GM18498 (cell line): ENCODE results near the gene GGTLC2.
A peak's percentile ranks its signal among the peaks of the same experiment; 100 is the strongest.
"Not testable (repeated sequence)": the region's sequence is repeated elsewhere in the genome, so short reads cannot be mapped to it uniquely, and the experiment has no call there.

Source experiments
- ATAC-seq: cut with Tn5 transposase; IDR thresholded peaks from one replicate; pipeline ENCODE4 v1.9.1; 2021; ENCODE audit warnings: mild to moderate bottlenecking, moderate library complexity; ENCODE audit not compliant: unreplicated experiment

GGTLC2 gene

GRCh38 chr22:22644314-22644713 is at the start of gene GGTLC2:
Gene GGTLC2, plus strand, starts transcription at chr22:22644614. Its CDS starts 1,732 bp downstream, at chr22:22646346.
- not testable (repeated sequence) for ATAC-seq

- ATAC-seq, result no peak
Measured at GRCh38 chr22:22595001-22595835, 49.2 kb upstream of the GGTLC2 start.

DNA sequence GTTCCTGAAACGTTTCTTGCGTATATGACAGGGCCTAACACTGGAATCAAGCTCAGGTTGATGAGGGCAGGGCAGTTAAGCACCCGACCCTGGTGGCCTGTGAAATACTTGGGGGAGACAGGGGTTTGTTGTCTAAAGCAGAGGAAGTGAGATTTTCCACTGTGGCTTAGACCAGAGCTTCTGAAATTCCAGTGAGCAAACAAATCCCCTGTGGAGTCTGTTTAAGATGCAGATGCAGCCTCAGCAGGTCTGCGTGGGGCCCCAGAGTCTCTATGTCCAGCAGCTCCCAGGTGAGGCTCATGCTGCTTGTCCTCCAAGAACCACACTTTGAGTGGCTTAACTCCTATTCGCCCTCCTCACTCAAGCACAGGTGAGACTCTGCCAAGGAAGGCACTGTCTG is 46.3 kb upstream of the GGTLC2 start:
- ATAC-seq, result no peak

DNA sequence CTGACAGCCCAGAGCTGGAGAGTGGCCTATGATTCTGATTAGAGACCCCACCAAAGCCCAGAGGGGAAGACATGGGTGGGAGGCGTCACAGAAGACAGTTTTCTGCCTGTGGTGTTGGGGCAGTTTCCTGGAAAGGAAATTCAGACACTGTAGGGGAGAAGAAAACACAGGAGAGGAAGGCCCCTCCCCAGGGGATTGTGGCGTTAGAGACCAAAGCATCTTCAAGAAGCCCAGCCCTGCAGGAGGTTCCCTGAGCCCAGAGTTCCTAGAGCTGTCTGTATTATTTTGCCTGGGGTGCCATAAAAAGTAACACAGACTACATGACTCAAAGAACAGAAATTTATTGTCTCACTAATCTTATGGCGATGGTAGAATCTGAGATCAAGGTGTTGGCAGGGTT is 45.2 kb upstream of the GGTLC2 start:
- ATAC-seq, result no peak

DNA sequence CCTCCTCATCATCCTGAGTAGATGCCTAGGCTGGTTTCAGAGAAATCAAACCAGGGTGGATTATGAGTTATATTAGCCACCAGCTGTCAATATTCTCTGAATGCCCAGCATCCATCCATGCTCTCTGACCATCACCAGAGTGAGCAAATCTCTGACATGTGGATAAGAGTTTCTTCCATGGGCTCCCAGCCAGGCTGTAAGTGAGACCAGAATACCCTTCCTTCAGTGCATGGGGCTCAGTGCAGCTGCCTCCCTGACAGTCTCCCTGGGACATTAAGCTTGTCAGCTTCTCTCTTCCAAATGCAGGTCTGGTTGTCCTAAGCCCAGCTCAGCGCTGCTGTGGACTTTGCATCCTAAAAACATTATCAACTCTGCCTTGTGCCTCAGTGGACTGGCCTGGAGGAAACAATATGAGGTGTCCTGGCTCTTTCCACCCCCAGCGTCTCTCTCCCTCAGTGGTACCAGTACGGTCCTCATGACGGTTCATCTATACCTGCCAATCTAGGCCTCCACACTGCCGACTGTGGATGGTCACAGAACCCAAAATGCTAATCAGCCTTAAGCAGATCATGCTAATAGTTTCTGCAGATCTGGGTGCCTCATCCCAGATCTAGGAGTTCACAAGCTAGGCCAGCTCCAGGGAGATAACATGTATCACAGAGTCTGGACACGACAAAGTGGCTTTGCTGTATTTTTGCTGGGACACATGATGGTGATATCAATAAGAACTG is 43.7 kb upstream of the GGTLC2 start:
- ATAC-seq, result no peak

DNA sequence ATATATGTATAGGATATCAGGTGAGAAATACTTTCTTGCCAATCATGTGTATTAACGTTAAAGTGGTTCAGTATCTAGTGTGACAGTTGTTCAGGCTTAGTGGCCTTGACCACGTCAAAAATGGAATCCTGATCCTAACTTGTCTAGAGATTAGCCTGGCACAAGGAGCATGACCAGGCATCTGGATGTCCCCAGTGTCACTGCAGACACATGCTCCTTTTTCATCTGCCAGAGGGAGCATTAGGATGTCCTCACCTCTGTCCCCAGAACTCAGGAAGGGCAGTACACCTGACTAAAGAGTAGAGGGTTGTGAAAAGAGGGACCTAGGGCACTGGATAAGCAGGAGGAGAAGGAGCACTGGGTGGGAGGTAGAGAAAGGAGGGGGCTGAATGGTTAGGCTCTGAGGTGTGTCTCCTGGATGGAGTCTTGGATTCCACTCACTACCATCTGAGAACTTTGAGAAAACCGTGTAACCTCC is 40.9 kb upstream of the GGTLC2 start:
- no peak for ATAC-seq

DNA sequence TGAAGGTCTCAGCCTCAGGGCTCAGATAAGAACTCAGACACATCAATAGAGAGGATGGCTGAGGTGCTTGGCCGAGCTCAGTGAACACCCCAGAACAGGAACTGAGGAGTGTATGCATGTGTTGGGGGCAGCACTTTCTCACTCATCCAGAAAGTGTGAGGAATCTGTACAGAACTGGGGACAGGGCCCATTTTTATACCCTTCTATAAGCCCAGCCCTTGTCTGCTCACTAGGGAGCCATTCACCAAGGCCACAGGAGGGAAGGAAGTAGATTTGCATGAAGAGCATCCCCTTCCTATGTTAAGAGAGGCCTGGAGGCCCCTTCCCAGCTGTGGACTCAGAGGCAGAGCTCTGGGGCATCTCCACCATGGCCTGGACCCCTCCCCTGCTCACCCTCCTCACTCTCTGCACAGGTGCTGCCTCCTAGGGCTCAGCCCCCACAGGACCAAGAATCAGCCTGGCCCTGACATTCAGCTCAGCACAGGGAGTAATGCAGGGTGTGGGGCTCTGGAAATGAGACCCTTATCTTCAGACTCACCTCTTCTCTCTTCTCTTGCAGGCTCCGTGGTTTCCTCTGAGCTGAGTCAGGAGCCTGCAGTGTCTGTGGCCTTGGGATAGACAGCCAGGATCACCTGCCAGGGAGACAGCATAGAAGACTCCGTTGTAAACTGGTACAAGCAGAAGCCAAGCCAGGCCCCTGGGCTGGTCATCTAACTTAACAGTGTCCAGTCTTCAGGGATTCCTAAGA is 39.9 kb upstream of the GGTLC2 start:
- peak; percentile 50 for ATAC-seq

DNA sequence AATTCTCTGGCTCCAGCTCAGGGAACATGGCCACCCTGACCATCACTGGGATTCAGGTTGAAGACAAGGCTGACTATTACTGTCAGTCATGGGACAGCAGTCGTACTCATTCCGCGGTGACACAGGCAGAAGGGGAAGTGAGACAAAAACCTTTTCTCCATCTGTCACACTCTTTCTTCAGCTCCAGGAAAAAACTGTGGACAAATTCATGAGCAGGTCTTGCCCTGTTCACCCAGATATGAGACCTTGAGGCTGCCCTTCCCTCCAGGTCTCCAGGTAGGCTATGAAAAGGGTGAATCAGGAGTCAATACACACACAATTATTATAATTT is 39.4 kb upstream of the GGTLC2 start:
- ATAC-seq, result peak; percentile 62

DNA sequence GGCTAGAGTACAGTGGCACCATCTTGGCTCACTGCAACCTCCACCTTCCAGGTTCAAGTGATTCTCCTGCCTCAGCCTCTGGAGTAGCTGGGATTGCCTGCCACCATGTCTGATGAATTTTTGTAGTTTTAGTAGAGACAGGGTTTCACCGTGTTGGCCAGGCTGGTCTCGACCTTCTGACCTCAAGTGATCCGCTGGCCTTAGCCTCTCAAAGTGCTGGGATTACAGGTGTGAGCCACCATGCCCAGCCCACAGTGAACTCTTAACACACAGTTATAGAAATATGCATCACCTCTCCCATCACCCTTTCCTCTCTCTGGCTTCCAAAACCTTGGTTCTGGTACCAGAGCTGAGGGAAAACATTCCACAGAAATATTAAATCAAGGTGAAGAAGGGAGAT is 36.4 kb upstream of the GGTLC2 start:
- ATAC-seq, result not testable (repeated sequence)

DNA sequence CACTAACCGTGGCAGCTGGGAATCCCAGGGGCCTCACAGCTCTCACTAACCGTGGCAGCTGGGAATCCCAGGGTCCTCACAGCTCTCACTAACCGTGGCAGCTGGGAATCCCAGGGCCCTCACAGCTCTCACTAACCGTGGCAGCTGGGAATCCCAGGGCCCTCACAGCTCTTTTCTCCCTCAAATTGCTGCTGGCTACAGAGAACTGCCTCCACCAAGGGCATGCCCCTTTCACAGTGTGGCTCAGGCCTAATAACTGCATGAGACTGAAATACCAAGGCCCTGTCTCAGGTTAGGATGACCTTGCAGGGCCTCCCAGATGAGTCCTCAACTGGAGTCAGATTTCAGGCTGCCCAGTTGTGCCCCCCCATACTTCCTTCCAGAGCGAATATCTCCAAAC is 35.1 kb upstream of the GGTLC2 start:
- no peak for ATAC-seq

- no peak for ATAC-seq
Measured at GRCh38 chr22:22612516-22612915, 31.9 kb upstream of the GGTLC2 start.

DNA sequence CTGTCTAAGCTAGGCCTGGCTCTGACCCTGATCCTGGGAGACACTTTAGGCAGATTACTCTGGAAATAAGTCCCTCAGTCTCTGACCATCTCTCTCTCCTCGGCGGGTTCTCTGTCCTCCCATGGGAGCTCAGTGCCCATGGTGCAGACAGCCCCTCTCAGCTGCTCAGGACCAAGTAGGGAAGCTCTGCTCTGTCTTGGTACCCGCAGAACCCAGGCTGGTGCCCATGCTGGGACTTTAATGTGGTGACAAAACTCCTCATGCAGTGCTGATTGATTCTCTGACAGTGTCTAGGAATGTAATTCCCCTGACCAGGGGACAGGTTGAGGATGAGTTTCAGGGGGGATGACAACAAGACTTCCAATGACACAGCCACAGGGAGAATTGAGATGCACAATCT is 30.3 kb upstream of the GGTLC2 start:
- no peak for ATAC-seq

GRCh38 chr22:22616636-22617035 is 27.8 kb upstream of the GGTLC2 start:
- no peak for ATAC-seq

DNA sequence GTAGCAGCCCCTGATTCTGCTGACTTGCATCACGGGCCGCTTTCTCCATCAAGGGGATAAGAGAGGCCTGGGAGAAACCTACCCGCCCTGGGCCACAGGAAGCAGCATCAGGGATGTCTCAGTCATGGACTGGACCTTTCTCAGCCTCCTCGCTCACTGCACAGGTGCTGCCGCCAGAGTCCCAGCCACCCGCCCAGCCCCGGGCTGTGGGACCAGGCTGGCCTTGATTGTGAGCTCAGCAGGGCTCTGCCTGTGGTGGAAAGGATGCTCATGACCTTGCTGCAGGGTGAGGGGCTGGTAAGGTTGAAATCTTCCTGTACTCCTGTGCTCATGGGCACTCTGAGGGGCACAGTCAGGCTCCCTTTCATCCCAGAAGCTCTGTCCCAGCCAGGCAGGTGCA is 26.0 kb upstream of the GGTLC2 start:
- ATAC-seq, result no peak

DNA sequence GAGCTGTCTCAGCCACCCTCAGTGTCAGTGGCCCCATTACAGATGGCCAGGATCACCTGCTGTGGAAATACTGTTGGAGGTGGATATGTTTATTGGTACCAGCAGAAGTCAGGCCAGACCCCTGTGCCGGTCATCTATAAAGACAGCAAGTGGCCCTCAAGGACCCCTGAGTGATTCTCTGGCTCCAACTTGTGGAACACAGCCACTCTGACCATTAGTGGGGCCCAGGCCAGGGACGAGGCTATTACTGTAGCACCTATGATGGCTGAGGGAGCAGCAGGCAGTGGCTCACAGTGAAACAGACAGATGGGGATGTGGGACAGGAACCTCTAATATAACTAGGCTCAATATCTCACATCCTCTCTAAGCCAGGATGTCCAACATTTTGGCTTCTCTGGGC is 25.5 kb upstream of the GGTLC2 start:
- no peak for ATAC-seq

GRCh38 chr22:22619765-22620414 is 24.5 kb upstream of the GGTLC2 start:
- no peak for ATAC-seq

DNA sequence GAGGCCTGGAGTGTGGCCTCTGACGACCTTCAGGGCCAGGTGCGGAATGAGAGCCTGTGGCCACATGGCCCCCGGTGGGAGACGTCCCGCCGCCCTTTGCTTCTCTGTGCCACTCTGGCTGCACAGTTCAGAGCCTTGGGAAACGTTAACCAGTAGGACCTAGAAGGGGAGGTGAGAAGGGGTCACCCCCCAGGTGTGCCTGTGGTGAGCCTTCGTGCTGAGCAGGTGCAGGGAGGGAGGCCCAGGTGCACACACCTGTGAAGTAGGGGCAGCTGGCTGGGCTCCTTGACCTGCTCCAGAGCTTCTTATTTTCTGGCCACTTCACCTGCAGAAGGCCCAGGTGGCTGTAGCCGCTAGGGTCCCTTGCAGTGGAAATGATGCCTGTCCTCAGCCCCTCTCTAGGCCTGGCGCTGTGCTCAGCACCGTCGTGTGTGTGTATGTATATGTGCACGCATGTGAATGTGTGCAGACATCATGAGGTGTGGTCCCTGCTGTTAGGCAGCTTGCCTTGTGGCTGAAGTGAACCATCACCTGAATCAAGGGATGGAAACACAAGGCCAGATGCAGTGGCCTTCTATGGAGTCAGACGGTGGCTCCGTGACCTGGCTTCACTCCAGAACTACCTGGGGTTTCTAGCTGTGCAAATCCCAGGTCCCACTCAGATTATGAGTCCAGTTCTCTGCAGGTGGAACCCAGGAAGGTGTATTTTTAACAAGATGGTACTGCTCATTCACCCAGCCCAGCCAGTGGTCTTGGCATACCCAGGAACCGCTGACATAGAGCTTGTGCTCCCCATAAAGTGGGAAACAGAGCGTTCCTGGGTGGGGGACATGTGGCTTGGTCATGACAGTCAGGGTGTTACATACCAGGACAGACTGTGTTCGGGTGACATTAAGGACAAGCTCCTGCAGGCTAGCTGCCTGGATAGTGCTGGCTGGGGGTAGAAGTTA is 15.6 kb upstream of the GGTLC2 start:
- not testable (repeated sequence) for ATAC-seq

GRCh38 chr22:22631223-22631652 is 13.2 kb upstream of the GGTLC2 start:
- not testable (repeated sequence) for ATAC-seq

GRCh38 chr22:22632226-22632625 is 12.2 kb upstream of the GGTLC2 start:
- not testable (repeated sequence) for ATAC-seq

DNA sequence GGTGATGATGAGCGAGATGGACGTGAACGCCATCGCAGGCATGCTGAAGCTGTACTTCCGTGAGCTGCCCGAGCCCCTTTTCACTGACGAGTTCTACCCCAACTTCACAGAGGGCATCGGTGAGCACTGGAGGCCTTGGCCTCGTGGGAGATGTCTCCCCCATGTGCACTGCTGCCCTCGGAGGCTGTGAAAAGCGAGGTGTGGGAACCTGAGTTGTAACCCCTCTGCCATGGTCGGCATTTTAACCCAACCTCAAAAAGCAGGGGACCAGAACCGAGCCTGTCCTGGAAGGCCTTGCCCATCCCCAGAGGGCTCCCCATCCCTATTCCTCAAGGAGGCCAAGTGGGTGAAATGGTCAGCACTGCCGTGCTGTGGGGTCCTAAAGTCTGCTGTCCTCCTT is 10.9 kb upstream of the GGTLC2 start:
- not testable (repeated sequence) for ATAC-seq
